Naive thymus-derived CD8-positive, alpha-beta T cell (primary cell): Measurements from ENCODE around the gene IL11RA. TPM values are rescaled to one million over a fixed set of nuclear protein-coding genes. Genes with fewer than 3 reads are reported as not detected.

Source experiments
- ATAC-seq, 2 donors: fragments of 150-1000 bp; cut with Tn5 transposase in 1 of 2; sonication (Bioruptor Pico), chemical (Tn5 transposase) in 1 of 2; 1 replicate in 1 of 2; 2 replicates in 1 of 2; pipeline ENCODE4 v1.10.0; 2021; ENCODE audit warnings: mild to moderate bottlenecking in 2 of 2, moderate library complexity in 2 of 2
- POLR2A ChIA-PET: fragments of 350-600 bp; sonication (Branson Sonifier 250); formaldehyde crosslinking; loops from one replicate; lab custom pipeline; 2021; ENCODE audit warnings: antibody characterized with exemption; lab: Charles Lee
- DNase-seq, 10 donors: peaks; one replicate each; pipeline versions ENCODE4 v3.0.0 to v3.0.0-alpha.2; 2020 to 2022
- H3K27ac Mint-ChIP-seq, 10 donors: one replicate each; pipeline ENCODE4 v1.8.0; 2020 to 2022; ENCODE audit warnings: mild to moderate bottlenecking in 10 of 10, mixed read lengths in 10 of 10, moderate library complexity in 4 of 10, inconsistent platforms in 1 of 10
- H3K27me3 Mint-ChIP-seq, 5 donors: one replicate each; pipeline ENCODE4 v1.8.0; 2021 to 2022; ENCODE audit warnings: mixed read lengths in 5 of 5
- H3K36me3 Mint-ChIP-seq, 3 donors: one replicate each; pipeline ENCODE4 v1.8.0; 2020 to 2022; ENCODE audit warnings: mixed read lengths in 3 of 3, mild to moderate bottlenecking in 2 of 3, inconsistent platforms in 1 of 3
- H3K4me1 Mint-ChIP-seq, 4 donors: one replicate each; pipeline ENCODE4 v1.8.0; 2021 to 2022; ENCODE audit warnings: mixed read lengths in 4 of 4
- H3K4me3 Mint-ChIP-seq, 10 donors: one replicate each; pipeline ENCODE4 v1.8.0; 2020 to 2022; ENCODE audit warnings: mild to moderate bottlenecking in 10 of 10, mixed read lengths in 10 of 10, moderate library complexity in 6 of 10, inconsistent platforms in 1 of 10
- H3K9me3 Mint-ChIP-seq, 9 donors: one replicate each; pipeline ENCODE4 v1.8.0; 2020 to 2022; ENCODE audit warnings: mixed read lengths in 9 of 9, mild to moderate bottlenecking in 3 of 9, inconsistent platforms in 1 of 9, moderate library complexity in 1 of 9
- polyA plus RNA-seq, 3 donors: library from polyadenylated mRNA; unstranded; fragments of 300-500 nt; fragmentation: Illumina TruSeq; gene quantifications; one replicate each; pipeline ENCODE4 v1.2.3, GENCODE V29; 2021
- total RNA-seq, 8 experiments: library from RNA in 2 of 8; stranded (reverse) in 2 of 8; gene quantifications; one replicate each; pipeline ENCODE4 v1.2.3 and lab custom pipeline; 2021 to 2026

The IL11RA gene
- total and polyA plus RNA-seq, 5 experiments from 2014 or later = 5.1 to 144 (median 7.7) TPM

- DNase-seq (no peak), ATAC-seq (no peak)
- POLR2A ChIA-PET = interaction anchor here (0.6 kb wide), 1 partner anchor 60 kb away, joined by 3 read pairs; no protein-coding TSS in a partner anchor
- Mint-ChIP-seq H3K9me3 (no peaks in the 10 kb centered on the region), H3K4me3 (no peak overlapping the region), H3K27ac (no peak overlapping the region), H3K4me1 (no peaks in the 10 kb centered on the region), H3K36me3 (no peaks in the 10 kb centered on the region), H3K27me3 (peaks cover 0 to 5% (median 2%) of the 10 kb centered on the region in 5 donors)
Measured at GRCh38 chr9:34693560-34693959, 41.6 kb downstream of the IL11RA start.

- Mint-ChIP-seq H3K36me3 (no peaks in the 10 kb centered on the region), H3K27ac (no peak overlapping the region), H3K4me1 (no peaks in the 10 kb centered on the region), H3K4me3 (no peak overlapping the region), H3K27me3 (peaks cover 0 to 5% (median 2%) of the 10 kb centered on the region in 5 donors), H3K9me3 (no peaks in the 10 kb centered on the region)
- DNase-seq = no peak
- no peak for ATAC-seq
- POLR2A ChIA-PET = interaction anchor here (0.7 kb wide), 1 partner anchor 53 kb away, joined by 3 read pairs; no protein-coding TSS in a partner anchor
Measured at GRCh38 chr9:34694811-34695210, 42.8 kb downstream of the IL11RA start.

- Mint-ChIP-seq H3K4me3 (peak overlapping the region; percentile 50 to 88 (median 65)), H3K9me3 (no peaks in the 10 kb centered on the region)
- POLR2A ChIA-PET = interaction anchor here (2.2 kb wide), 1 partner anchor 36 kb away, joined by 6 read pairs; no protein-coding TSS in a partner anchor
Measured at GRCh38 chr9:34701023-34701768, 49.2 kb downstream of the IL11RA start.

GRCh38 chr9:34701769-34702736 lies 50.1 kb downstream of the IL11RA start:
- Mint-ChIP-seq H3K27me3 (peaks cover 0 to 14% (median 6%) of the 10 kb centered on the region in 5 donors), H3K9me3 (no peaks in the 10 kb centered on the region), H3K36me3 (no peaks in the 10 kb centered on the region), H3K4me1 (peaks cover 4 to 9% (median 5%) of the 10 kb centered on the region in 4 donors), H3K4me3 (peak overlapping the region; percentile 56 to 88 (median 84)), H3K27ac (peak overlapping the region in 3 of 10 donors; percentile 41 to 74 (median 66))
- DNase-seq (peak; percentile 60 to 85 (median 74)), ATAC-seq (peak; percentile 78 to 80)
- POLR2A ChIA-PET = interaction anchor here (0.8 to 2.2 kb wide), 3 partner anchors 37 to 64 kb away, joined by 3 to 6 read pairs (median 4); partner anchors contain the start of genes GALT and SIGMAR1

More at GRCh38 chr9:34701023-34701768, 49.2 kb downstream of the IL11RA start:
- ATAC-seq (peak; percentile 87 to 88), DNase-seq (peak; percentile 53 to 84 (median 76))
- Mint-ChIP-seq H3K27me3 (peaks cover 0 to 14% (median 5%) of the 10 kb centered on the region in 5 donors), H3K36me3 (no peaks in the 10 kb centered on the region), H3K4me1 (peaks cover 4 to 9% (median 5%) of the 10 kb centered on the region in 4 donors), H3K27ac (peak overlapping the region in 1 of 10 donors; percentile 52)

GRCh38 chr9:34707130-34707529 lies 55.1 kb downstream of the IL11RA start:
- POLR2A ChIA-PET = no interaction called here
- peaks cover 0 to 5% (median 0%) of the 10 kb centered on the region in 5 donors for H3K27me3 Mint-ChIP-seq
- ATAC-seq = no peak
- no peak overlapping the region for H3K4me3 Mint-ChIP-seq
- no peak for DNase-seq
- no peaks in the 10 kb centered on the region for H3K9me3 Mint-ChIP-seq
- H3K36me3 Mint-ChIP-seq = no peaks in the 10 kb centered on the region
- no peak overlapping the region for H3K27ac Mint-ChIP-seq
- peaks cover 0 to 1% (median under 1%) of the 10 kb centered on the region in 4 donors for H3K4me1 Mint-ChIP-seq

- no peaks in the 10 kb centered on the region for H3K4me1 Mint-ChIP-seq
- no peaks in the 10 kb centered on the region for H3K36me3 Mint-ChIP-seq
- H3K9me3 Mint-ChIP-seq = no peaks in the 10 kb centered on the region
- DNase-seq = no peak
- H3K4me3 Mint-ChIP-seq = no peak overlapping the region
- H3K27ac Mint-ChIP-seq = no peak overlapping the region
- POLR2A ChIA-PET = interaction anchor here (0.6 kb wide), 1 partner anchor 654 kb away, joined by 3 read pairs; no protein-coding TSS in a partner anchor
- H3K27me3 Mint-ChIP-seq = peaks cover 3 to 13% (median 9%) of the 10 kb centered on the region in 5 donors
- ATAC-seq = no peak
Measured at GRCh38 chr9:34709196-34709978, 57.4 kb downstream of the IL11RA start.

- Mint-ChIP-seq H3K4me1 (no peaks in the 10 kb centered on the region), H3K27me3 (peaks cover 6 to 15% (median 13%) of the 10 kb centered on the region in 5 donors), H3K27ac (peak within 1 kb of the TSS in 1 of 10 donors; percentile 33), H3K36me3 (no peaks in the 10 kb centered on the region), H3K9me3 (peaks cover 0 to 1% (median 0%) of the 10 kb centered on the region in 9 donors), H3K4me3 (no peak within 1 kb of the TSS)
- no peak for ATAC-seq
- DNase-seq = no peak
- POLR2A ChIA-PET = no interaction called here
Measured at GRCh38 chr9:34710023-34710422, 58.0 kb downstream of the IL11RA start, which contains the start of gene CCL21. Gene CCL21 (minus strand): TSS chr9:34710136. CDS start chr9:34710066, 70 bp downstream.

Other genes starting within 250 kb of the IL11RA start
- 10 to 100 TPM; 18.4 to 18.5 TPM for gene FAM219A, start 193.6 kb upstream of the IL11RA start, total RNA-seq
- 1 to 10 TPM in 1 of 3 donors, under 1 TPM in 2; 0.59 to 1.1 (median 0.67) TPM for gene FAM219A, start 193.6 kb upstream of the IL11RA start, polyA plus RNA-seq
- gene DNAI1, start 193.4 kb upstream of the IL11RA start, total RNA-seq = not detected
- not detected for gene DNAI1, start 193.4 kb upstream of the IL11RA start, polyA plus RNA-seq
- gene ENHO, start 129.2 kb upstream of the IL11RA start, total RNA-seq = under 1 TPM in 1 of 2 experiments, not detected in 1; 0.36 TPM
- gene ENHO, start 129.2 kb upstream of the IL11RA start, polyA plus RNA-seq = under 1 TPM; 0.19 to 0.24 (median 0.21) TPM
- not detected for gene CNTFR, start 62.5 kb upstream of the IL11RA start, total RNA-seq
- not detected for gene CNTFR, start 62.5 kb upstream of the IL11RA start, polyA plus RNA-seq
- 10 to 100 TPM; 20.5 to 22.2 TPM for gene RPP25L, start 40.1 kb upstream of the IL11RA start, total RNA-seq
- gene RPP25L, start 40.1 kb upstream of the IL11RA start, polyA plus RNA-seq = 10 to 100 TPM; 28.7 to 51.7 (median 45.1) TPM
- gene DCTN3, start 31.7 kb upstream of the IL11RA start, total RNA-seq = 10 to 100 TPM; 60.0 to 69.6 TPM
- gene DCTN3, start 31.7 kb upstream of the IL11RA start, polyA plus RNA-seq = 100 to 1,000 TPM; 117 to 140 (median 124) TPM
- gene ARID3C, start 23.1 kb upstream of the IL11RA start, total RNA-seq = under 1 TPM in 1 of 2 experiments, not detected in 1; 0.27 TPM
- gene ARID3C, start 23.1 kb upstream of the IL11RA start, polyA plus RNA-seq = not detected
- gene SIGMAR1, start 14.4 kb upstream of the IL11RA start, total RNA-seq = 10 to 100 TPM; 37.7 to 39.8 TPM
- 10 to 100 TPM; 67.9 to 78.4 (median 71.8) TPM for gene SIGMAR1, start 14.4 kb upstream of the IL11RA start, polyA plus RNA-seq
- gene GALT, start 5.5 kb upstream of the IL11RA start, total RNA-seq = 100 to 1,000 TPM; 170 to 181 TPM
- 10 to 100 TPM; 38.2 to 46.7 (median 42.0) TPM for gene GALT, start 5.5 kb upstream of the IL11RA start, polyA plus RNA-seq
- not detected for gene CCL27, start 10.5 kb downstream of the IL11RA start, total RNA-seq
- gene CCL27, start 10.5 kb downstream of the IL11RA start, polyA plus RNA-seq = not detected
- gene CCL19, start 39.1 kb downstream of the IL11RA start, total RNA-seq = not detected
- gene CCL19, start 39.1 kb downstream of the IL11RA start, polyA plus RNA-seq = not detected
- gene CCL21, start 58.0 kb downstream of the IL11RA start, total RNA-seq = not detected
- not detected for gene CCL21, start 58.0 kb downstream of the IL11RA start, polyA plus RNA-seq